Fibroblast of the aortic adventitia (primary cell): ENCODE measurements around the gene RPL13. TPM values are rescaled to one million over a fixed set of nuclear protein-coding genes. Genes with fewer than 3 reads are reported as not detected.

Source experiments
- DNase-seq: peaks from one replicate; pipeline ENCODE4 v3.0.0-alpha.2; 2010; ENCODE audit warnings: low read depth
- H3K4me3 ChIP-seq: 2 replicates; pipeline ENCODE4 v1.5.1; 2011; ENCODE audit warnings: low read depth, mild to moderate bottlenecking, control low read depth, low read length, moderate library complexity
- small RNA-seq: library from RNA; depleted of rRNA; stranded (forward); fragments of <200 nt; gene quantifications from one replicate; pipeline ENCODE3, GENCODE V24; 2012
- total RNA-seq: library from RNA; depleted of rRNA; stranded (reverse); fragments of >200 nt; gene quantifications from 2 replicates; pipeline ENCODE4 v1.2.3, GENCODE V29; 2012; ENCODE audit warnings: low replicate concordance
- TF ChIP-seq, protein P1 (sequence below): IDR thresholded peaks from 2 replicates; pipeline ENCODE4 v1.5.1; 2011; ENCODE audit warnings: mild to moderate bottlenecking, low read length, control low read depth, inconsistent platforms; ENCODE audit not compliant: insufficient read depth

The RPL13 gene
- total RNA-seq, 1 donor = 3,366 TPM

DNA sequence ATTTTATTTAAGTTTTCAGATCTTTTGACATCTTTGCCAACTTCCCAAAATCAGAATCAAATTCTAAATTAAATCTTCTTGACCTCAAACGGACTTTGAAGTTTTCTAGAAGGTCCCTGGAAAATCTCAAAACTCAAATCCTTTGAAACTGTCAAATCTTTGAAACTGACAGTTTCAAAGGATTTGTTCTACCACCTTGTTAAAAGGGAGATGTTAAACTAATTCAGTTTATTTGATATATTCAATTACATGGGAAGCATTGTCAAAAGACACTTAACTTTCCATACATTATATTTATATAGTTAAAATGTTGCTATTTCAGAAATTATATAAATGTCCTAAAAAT lies 49.6 kb downstream of the RPL13 start:
- DNase-seq = no peak
- no peak overlapping the region for H3K4me3 ChIP-seq
- TF ChIP-seq, protein P1, sequence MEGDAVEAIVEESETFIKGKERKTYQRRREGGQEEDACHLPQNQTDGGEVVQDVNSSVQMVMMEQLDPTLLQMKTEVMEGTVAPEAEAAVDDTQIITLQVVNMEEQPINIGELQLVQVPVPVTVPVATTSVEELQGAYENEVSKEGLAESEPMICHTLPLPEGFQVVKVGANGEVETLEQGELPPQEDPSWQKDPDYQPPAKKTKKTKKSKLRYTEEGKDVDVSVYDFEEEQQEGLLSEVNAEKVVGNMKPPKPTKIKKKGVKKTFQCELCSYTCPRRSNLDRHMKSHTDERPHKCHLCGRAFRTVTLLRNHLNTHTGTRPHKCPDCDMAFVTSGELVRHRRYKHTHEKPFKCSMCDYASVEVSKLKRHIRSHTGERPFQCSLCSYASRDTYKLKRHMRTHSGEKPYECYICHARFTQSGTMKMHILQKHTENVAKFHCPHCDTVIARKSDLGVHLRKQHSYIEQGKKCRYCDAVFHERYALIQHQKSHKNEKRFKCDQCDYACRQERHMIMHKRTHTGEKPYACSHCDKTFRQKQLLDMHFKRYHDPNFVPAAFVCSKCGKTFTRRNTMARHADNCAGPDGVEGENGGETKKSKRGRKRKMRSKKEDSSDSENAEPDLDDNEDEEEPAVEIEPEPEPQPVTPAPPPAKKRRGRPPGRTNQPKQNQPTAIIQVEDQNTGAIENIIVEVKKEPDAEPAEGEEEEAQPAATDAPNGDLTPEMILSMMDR = no peak

DNA sequence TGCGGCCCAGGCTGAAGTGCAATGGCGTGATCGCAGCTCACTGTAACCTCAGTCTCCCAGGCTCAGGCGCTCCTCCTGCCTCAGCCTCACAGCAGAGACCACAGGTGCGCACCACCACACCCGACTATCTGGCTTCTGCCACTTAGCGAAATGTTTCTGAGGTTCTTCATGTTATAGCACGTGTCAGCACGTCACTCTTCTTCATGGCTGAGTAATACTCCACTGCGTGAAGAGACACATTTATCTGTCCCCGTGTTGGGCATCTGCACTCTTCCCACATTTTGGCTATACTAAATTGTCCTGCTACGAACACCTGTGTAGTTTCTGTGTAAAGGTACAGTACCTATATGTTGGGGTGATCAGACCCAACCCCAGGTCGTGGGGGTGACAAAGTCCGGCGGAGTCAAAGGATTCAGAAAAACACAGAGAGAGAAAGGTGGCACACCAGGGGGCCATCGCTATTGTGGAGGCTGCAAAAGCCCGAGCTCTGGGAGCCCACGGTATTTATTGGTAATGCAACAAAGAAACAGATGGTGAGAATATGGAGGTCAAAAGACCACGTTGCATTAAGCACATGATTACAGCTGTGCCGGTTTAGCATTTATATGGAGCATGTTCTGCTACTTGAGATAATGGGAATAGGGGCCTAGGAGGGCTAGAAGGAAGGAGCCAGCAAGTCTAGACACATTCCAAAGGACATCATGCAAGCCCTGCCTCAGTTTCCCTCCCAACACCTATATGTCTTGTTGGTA lies 52.1 kb downstream of the RPL13 start:
- DNase-seq = no peak
- no peak overlapping the region for H3K4me3 ChIP-seq
- TF ChIP-seq, protein P1 = no peak

DNA sequence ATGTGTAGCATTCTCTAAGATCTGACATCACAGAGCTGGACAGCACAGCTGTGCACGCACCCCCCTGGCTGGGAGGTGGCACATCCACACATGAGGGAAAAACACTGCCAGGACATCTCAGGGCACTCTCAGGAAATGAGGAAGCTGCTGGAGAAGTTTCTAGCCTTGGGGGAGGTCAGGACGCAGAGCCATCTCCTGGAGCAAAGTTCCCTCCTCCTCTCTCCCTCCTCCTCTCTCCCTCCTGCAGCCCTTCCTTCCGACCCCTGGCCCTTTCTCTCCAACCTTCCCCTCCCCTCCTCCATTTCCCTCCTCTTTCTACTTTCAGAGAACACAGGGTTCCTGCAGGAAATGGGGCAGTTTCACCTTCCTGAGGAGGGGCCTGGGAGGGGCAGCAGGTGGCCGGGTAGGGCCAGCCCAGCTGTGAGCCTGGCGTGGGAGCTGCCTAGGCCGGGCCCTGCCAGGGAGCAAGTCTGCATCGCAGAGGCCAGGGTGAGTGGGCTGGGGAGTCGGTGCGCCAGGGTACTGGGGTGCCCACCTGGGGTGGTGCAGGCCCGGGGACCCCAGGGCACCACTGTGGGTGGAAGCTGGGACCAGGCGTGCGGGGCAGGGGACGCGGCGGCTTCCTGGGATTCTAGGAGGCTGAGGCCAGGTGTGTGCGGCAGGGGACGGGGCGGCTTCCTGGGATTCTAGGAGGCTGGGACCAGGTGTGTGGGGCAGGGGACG lies 52.9 kb downstream of the RPL13 start, which contains the start of gene DPEP1:
TSS of gene DPEP1 (plus strand) at position 412 of the 723 bp plus-strand sequence. CDS start 16,769 bp downstream, outside the sequence.
- DNase-seq = no peak
- TF ChIP-seq, protein P1 = no peak

DNA sequence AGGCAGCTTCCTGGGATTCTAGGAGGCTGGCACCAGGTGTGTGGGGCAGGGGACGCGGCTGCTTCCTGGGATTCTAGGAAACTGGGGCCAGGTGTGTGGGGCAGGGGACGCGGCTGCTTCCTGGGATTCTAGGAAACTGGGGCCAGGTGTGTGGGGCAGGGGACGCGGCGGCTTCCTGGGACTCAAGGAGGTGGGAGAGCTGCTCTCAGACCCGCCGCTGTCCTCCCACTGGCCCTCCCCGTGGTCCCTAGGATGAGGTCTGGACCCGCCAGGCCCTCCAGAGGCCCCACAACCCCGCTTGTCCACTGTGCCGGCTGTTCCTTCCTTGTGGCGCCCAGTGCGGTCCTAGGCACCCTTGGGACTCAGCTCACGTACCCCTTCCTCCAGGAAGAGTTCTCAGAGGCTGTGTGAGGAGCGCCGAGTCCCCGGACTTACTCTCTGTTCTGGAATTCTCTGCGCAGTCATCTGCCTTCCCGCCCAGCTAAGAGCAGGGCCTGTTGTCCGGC lies 53.5 kb downstream of the RPL13 start:
- no peak for DNase-seq
- H3K4me3 ChIP-seq = no peak overlapping the region
- TF ChIP-seq, protein P1 = no peak

More for the DNA sequence above, 52.9 kb downstream of the RPL13 start, which contains the start of gene DPEP1:
- H3K4me3 ChIP-seq = no peak within 1 kb of the TSS

Small RNA genes within 50 kb of the gene (small RNA-seq; reads per million reads assigned to genes)
- gene SNORD68 = not detected

Other genes starting within 250 kb of the RPL13 start
- gene ANKRD11, start 70.1 kb upstream of the RPL13 start, total RNA-seq = 66.4 and 78.9 TPM in 2 replicates
- 78.1 and 98.7 TPM in 2 replicates for gene SPG7, start 52.3 kb upstream of the RPL13 start, total RNA-seq
- 0.65 and 13.1 TPM in 2 replicates for gene CPNE7, start 15.1 kb downstream of the RPL13 start, total RNA-seq
- gene DPEP1, start 53.0 kb downstream of the RPL13 start, total RNA-seq = not detected in 2 replicates
- 80.0 and 81.3 TPM in 2 replicates for gene CHMP1A, start 97.0 kb downstream of the RPL13 start, total RNA-seq
- 3.6 and 6.1 TPM in 2 replicates for gene SPATA33, start 97.2 kb downstream of the RPL13 start, total RNA-seq
- gene CDK10, start 126.0 kb downstream of the RPL13 start, total RNA-seq = 32.9 and 43.0 TPM in 2 replicates
- 10.1 and 22.7 TPM in 2 replicates for gene SPATA2L, start 141.0 kb downstream of the RPL13 start, total RNA-seq
- gene VPS9D1, start 160.2 kb downstream of the RPL13 start, total RNA-seq = 8.6 and 11.3 TPM in 2 replicates
- gene ZNF276, start 160.9 kb downstream of the RPL13 start, total RNA-seq = 10.4 and 11.4 TPM in 2 replicates